ENCODE results near the gene SDE2.
A peak's percentile ranks its signal among the peaks of the same experiment; 100 is the strongest.
"Not testable (repeated sequence)": the region's sequence is repeated elsewhere in the genome, so short reads cannot be mapped to it uniquely, and the experiment has no call there.

SDE2 gene

DNA sequence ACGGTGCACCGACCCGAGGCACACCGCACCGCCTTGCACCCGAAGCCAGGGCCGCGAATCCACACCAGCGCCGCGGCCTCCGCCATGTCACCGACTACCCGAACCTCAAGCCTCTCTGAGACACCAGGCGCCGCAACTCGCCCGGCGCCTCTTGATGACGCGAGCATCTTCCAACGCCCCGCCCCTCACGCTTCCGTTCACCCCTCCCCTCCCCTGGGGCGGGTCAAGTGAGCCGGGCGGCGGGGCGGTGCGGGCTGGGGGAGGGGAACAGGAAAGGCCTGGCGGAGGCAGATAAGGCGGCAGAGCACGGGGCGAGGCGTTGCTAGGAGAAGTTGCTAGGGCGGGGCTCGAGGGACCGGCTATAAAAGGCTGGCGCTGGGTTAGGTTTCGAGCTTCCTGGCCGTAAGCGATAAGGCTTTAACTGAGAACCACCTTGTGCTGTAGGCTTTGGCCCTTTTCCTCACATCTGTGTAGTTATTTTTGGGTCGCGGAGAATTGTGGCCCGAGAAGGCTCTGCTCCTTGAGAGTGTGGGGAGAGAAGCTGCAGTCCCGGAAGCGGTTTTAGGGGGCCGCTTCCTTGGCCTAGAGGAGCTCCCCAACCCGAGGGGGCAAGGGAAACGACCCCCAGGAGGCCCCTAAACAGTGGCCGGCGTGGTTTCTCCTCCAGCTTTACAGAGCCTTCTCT, at the start of gene SDE2:
Gene SDE2 (minus strand): TSS at position 117 of the 685 bp plus-strand sequence. CDS start 31 bp downstream, at position 86.
- peak; percentile 95 for DNase-seq

DNA sequence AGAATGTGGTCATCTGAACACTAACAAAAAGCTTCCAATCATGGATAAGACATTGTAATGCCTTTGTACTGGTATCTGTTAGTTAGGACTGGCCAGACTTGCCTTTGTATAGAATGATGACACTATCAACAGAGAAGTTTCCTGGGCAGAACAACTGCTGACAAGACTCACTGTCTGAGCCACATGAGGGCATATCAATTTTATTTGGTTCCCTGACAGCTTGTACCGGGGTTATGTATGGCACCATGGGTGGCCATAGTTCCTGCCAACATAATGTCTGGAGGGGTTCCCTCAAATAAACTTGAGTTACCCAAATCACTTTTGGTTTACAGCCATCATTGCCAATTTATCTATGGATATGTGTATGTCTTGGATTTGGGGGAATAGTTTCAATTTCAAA, 49.7 kb upstream of the SDE2 start:
- no peak for DNase-seq

DNA sequence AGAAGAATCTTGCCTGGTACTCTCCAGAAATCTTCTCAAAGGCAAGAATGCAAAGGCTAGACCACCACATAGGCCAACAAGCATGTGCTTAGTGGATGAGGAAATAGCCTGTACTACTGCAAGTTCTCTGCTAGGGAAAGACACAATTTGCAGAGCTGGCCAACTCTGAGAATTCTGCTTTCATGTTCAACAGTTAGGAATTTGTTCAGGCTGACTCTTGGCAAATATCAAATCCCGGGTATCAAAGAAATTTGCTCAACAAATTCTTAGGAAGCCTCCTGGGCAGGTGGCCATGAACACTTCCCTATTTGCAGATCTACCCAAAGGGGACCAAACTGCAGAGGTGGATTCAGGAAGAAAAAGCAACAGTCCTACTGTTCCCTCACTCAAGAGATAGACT, 48.4 kb upstream of the SDE2 start:
- no peak for DNase-seq

DNA sequence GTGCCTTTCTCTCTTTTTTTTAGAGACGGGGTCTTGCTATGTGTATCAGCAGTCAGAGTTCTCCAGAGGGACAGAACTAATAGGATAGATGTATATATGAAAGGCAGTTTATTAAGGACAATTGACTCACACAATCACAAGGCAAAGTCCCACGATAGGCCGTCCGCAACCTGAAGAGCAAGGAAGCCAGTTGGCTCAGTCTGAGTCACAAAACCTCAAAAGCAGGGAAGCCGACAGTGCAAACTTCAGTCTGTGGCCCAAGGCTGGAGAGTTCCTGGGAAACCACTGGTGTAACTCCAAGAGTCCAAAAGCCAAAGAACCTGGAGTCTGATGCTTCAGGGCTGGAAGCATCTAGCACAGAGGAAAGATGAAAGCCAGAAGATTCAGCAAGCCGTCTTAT, 47.1 kb upstream of the SDE2 start:
- no peak for DNase-seq

DNA sequence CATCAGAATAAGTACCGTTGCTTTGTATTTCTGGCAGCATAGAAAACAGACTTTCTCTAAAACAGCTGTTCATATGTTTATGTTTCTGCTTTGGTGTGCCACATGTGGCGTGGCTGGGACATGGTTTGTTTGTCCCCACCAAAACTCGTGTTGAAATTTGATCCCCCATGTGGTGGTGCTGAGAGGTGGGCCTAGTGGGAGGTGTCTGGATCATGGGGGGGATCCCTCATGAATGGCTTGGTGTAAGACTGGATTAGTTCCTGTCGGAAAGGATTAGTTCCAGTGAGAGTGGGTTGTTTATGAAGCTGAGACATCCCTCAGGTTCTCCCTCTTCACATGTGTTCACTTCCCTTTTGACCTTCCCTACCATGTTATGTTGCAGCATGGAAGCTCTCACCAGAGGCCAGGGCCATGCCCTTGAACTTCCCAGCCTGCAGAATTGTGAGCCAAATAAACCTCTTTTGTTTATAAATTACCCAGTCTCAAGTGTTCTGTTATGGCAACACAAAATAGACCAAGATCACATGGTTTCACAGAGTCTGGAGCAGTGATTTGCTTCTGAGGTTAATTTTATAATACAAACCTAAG, 45.5 kb upstream of the SDE2 start:
- no peak for DNase-seq

DNA sequence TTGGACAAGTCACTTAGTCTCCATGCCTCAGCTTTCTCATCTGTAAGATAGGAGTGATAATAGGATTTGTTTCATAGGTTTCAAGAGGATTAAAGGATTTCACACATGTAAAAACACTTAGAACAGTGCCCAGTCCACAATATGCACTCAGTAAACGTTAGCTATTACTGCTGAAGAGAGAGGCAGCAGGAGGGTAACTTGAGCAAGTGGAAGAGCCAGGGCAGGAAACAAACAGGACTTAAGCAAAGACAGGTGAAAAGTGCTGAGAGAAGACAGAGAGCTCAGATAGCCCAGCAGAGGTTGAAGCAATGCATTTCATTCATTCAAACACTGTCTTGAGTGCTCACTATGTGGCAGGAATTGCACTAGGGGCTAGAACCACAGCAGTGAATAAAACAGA, 42.3 kb upstream of the SDE2 start:
- DNase-seq: no peak

DNA sequence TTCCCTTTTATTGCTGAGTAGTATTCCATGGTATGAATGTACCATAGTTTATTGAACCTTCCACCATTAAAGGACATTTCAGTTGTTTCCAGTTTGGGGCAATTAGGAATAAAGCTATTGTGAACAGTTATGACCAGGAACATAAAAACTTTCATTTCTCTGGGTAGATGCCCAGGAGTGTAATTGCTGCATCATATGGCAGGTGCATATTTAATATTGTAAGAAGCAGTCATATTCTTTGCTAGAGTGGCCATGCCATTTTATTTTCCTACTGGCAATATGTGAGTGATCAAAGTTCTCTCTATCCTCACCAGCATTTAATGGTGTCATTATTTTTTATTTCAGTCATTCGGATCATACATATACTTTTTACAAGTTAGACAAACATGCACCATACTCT, 39.5 kb upstream of the SDE2 start:
- no peak for DNase-seq

DNA sequence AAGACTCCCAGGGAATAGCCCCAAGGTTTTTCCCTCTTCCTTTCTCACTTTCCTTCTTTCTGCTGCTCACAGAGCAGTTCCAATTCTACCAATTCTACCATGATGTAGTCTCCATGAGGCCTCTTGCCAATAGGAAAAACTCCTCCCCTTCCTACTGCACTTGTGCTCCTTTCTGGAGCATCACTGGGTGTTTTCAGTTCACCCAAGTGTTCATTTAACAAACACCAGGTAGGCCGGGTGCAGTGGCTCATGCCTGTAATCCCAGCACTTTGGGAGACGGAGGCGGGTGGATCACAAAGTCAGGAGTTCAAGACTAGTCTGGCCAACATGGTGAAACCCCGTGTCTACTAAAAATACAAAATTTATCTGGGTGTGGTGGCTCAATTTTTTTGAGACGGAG, 36.8 kb upstream of the SDE2 start:
- no peak for DNase-seq

DNA sequence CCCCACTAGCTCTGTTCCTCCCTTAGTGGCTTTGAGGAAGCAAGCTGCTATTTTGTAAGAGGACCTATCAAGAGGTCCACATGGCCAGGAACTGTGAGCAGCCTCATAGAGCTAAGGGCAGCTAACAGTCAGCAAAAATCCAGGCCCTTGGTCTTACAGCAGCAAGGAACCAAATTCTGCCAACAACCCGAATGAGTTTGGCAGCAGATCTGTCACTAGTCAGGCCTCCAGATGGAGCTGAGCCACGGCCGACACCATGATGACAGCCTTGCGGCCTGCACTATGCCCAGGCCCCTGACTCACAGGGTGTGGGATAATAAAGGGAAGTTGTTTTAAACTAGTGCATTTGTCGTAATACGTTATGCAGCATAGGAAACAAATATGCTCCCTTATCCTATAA, 35.3 kb upstream of the SDE2 start:
- DNase-seq: no peak

DNA sequence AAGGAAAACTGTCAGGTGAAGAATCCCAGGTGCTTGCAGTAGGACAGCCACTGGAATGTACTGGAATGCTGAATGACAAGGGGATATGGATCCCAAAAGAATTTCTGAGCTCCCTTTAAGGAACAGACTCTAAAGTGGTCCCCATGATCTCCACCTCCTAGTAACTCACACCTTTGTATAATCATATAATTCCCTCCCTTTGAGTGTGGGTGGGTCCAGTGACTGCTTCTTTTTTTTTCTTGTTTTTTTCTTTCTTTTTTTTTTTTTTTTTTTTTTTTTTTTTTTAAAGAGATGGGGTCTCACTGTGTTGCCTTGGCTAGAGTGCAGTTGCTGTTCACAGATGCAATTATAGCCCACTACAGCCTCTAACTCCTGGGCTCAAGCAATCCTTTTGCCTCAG, 34.8 kb upstream of the SDE2 start:
- no peak for DNase-seq

DNA sequence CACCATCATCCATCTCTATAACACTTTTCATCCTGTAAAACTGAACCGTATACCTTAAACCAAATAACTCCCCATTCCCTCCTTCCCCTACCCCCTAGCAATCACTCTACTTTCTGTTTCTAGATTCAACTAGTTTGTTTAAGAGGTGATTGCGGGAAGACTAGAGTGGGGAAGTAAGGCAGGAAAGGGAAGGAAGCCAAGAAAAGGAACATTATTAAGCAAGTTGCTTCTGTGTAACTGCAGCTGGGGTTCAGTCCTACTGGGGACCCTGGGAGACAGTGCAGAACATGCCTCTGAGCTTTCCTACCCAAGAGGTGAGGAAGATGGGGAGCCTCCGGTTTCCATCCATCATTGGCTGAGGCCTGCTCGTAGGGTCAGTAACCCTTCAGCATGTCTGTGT, 34.4 kb upstream of the SDE2 start:
- DNase-seq: no peak

DNA sequence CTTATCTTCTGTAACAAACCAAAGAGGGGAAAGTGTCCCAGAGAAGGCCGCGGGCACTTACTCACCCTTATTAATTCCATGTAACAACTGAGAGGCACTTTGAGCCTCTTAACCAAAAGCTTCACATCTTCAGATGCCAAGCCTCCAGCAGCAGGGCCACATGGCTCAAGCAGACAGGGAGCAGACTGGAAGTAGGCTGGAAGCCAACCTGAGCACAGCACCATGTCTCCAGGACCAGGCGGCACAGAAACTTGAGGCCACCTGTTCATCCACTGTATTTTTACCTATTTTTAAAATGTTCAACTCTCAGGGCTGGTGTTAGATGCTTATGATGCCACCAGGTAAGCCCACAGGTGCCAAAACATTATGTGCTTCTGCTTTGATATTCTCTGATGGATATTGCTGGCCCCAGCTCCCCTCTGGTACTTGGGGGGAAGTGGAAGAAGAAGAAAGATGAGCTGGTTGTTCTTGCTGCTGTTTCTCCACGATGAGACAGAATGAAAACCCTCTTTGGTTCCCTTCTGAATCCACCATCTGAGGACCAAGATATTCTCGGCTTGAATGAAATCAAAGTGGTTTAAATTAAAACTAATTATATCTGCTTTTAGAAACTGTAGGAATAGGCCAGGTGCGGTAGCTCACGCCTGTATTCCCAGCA, 30.6 kb upstream of the SDE2 start:
- no peak for DNase-seq

DNA sequence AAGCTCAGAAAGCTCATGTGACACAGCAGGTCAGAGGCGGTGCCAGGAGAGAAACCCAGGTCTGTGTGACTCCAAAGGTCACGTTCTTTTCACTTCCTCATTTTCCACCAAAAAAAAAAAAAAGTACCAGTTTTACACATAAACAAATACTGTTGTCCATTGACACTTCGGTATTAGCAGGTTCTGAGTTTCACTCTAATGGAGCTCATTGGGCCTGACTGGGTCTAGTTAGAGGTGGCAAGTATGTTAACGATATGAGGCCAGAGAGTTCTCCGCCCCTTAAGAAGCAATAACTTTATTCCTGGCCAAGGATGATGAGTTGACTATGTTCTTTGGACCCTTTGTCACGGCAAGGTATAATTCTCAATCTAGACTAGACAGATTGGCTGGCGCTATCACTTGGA, 30.0 kb upstream of the SDE2 start:
- no peak for DNase-seq

DNA sequence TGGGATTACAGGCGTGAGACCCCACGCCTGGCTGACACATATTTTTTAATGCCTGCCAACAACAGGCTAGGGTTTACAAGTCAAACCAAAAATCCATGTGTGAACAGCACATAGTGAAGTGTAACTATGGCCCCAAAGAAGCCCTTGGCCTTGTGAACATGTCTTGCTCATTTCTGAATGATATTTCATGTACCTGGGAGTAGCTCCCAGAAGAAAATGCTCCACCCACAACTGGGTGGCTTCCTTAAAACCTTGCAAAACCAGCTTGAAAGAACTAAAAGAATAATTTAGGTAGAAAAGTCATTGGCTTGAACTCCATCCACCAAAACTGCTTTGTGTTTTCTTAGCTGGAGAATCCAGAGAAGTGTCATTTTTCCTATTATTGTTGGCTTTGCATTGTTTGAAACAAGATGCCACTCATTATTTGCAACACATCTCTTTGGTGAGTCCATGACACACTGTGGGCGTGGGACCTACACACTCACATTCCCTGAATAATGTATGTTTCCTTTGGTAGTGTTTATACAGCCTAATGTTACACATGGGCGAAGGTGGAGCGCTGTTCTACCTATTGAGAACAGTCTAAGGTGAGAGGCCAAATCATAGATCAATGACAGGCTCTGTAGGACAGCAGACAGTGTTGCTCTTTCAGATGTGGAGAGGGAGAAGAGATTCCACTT, 28.5 kb upstream of the SDE2 start:
- no peak for DNase-seq

DNA sequence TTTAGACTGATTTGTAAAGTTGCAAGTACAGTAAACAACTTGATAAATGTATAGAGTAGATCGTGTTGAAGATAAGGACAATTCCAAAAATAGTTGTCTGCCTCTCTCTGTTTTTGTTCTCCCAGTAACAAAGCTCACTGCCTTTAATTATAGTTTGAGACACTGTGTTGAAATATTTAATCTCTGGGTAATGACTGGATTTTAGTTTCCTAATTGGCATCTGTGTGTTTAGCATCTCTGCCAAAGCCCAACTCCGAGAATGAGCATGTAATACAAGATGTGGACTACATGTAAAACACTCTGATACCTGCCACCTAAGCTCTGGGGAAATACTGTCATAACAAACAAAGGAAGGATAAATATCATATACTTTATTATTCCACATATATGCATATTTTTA, 27.7 kb upstream of the SDE2 start:
- no peak for DNase-seq

DNA sequence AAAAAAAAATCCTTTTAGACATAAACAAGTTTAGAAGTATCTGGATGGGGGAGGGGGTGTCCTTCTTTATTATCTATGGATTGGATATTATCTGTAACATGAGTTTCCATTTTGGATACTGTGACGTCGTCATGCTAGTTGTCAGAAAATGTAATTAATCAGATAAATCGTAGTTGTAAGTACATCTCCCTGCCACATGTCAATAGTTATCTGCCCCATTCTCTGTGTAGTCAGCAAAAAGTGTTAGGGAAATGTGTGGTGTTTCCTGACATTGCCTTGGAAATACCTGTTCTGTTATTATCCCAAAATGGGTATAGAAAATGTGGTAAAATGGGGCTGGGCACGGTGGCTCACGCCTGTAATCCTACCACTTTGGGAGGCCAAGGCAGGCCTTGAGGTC, 24.6 kb upstream of the SDE2 start:
- no peak for DNase-seq

DNA sequence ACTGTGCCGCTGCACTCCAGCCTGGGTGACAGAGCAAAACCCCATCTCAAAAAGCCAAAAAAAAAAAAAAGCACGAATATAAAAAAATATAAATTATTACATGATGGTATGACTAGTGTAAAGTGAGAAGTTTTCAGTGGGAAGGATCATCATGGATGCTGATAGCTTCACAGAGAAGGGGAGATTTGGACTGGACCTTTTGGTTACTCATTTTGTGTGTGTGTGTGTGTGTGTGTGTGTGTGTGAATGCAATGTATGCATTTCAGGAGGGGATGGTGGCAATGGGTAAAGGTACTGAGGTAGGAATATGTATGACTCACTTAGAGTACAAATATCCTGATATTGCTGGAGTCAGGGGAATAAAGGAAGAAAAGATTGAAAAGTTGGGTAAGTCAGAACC, 22.7 kb upstream of the SDE2 start:
- no peak for DNase-seq

DNA sequence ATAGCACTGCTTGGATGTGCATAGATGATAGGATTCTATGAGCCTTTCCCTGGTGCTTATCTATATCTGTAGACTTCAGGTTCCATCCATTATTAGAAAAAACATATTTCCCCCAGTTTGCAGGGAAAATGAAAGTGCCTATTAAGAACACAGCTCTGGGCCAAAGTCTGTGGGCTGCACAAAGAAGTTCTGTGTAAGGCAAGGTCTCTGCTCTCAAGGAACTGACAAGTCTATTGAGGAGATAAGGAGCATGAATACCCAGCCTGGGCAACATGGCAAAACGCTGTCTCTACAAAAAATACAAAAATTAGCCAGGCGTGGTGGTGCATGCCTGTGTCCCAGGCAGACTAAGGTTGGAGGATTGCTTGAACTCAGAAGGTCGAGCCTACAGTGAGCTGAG, 22.3 kb upstream of the SDE2 start:
- DNase-seq: no peak

DNA sequence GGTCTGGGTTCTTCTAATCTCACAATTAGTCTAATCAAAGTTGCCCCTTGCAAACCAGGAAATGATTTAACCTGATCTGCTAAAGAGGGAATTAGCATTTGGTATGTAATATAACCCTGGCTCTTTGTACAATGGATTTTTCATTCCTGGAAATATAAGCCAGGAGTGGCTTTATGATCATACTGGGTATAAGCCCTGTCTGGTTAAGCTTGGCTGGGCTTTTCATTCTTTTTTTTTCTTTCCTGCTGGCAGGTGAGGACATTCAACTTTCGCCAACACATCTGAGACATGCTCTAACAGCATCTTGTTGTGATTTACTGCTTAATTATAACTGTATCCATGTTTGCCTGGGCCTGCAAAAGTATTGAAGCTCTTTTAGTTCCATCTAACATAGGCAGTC, 20.4 kb upstream of the SDE2 start:
- no peak for DNase-seq

DNA sequence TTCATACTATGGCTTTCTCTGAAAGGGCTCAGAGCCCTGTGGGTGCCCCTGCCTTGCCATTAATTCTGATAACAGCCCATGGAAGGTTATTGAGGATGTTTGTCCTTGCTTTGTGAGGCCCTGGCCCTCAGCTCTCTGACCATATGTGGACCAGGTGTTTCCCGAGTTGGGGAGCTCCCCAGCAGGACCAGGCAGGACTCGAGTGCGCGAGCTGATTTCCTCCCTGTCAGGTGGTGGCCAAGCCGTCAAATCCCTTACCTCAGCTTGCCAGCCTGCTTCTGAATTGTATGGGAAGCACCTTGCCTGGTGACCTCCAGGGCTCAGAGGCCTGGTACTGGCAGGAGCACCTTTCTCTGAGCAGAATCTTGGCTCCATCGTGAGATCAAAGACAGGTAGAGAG, 17.9 kb upstream of the SDE2 start:
- no peak for DNase-seq

DNA sequence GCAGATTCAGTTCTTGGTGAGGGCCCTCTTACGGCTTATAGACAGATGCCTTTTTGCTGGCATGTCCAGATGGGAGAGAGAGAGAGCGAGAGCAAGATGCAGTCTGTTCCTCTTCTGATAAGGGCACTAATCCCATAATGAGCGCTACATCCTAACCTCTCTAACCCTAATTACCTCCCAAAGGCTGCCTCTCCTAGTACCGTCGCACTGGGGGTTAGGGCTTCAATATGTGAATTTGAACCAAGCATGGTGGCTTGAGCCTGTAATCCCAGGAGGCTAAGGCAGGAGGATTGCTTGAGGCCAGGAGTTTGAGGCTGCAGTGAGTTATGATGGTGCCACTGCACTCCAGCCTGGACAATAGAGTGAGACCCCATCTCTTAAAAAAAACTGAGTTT, 10.5 kb upstream of the SDE2 start:
- no peak for DNase-seq

DNA sequence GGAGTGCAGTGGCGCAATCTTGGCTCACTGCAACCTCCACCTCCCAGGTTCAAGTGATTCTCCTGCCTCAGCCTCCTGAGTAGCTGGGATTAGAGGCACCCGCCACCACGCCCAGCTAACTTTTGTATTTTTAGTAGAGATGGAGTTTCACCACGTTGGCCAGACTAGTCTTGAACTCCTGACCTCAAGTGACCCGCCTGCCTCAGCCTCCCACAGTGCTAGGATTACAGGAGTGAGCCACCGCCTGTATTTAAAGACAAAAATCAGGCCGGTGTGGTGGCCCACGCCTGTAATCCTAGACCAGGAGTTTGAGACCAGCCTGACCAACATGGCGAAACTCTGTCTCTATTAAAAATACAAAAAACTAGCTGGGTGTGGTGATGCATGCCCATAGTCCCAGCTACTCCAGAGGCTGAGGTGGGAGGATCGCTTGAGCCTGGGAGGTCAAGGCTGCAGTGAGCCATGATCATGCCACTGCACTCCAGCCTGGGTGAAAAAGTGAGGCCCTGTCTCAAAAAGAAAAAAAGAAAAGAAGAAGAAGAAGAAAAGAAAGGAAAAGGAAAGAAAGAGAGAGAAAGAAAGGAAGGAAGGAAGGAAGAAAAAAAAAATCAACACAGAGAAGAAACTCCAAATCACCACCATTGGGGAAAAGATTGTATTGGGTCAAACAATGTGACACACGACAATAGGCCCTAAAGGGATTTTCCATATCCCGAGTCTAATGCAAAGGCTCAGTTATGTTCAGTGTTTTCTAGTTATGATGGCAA, 8.2 kb upstream of the SDE2 start:
- not testable (repeated sequence) for DNase-seq

DNA sequence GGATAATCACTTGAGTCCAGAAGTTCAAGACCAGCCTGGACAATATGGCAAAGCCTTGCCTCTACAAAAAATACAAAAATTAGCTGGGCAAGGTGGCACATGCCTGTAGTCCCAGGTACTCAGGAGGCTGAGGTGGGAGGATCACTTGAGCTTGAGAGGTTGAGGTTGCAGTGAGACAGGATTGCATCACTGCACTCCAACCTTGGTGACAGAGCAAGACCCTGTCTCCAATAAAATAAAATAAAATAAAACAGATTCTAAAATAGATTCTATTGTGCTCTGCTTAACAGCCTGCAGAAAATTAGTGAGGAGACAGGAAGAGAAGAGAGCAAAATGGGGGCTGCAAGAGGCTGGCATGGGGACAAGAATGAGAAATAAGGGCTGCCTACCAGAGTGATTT, 7.5 kb upstream of the SDE2 start:
- DNase-seq: no peak

Measured in NCI-H748 treated with DMSO at 0.1 percent for 48 hours (cell line).